Ascending aorta (tissue), 2 donors: ENCODE measurements around the gene TASP1. TPM values are rescaled to one million over a fixed set of nuclear protein-coding genes. Genes with fewer than 3 reads are reported as not detected.
A peak's percentile ranks its signal among the peaks of the same experiment; 100 is the strongest.

ENCODE experiments used
- DNase-seq, 2 donors: peaks; one replicate each; pipeline ENCODE4 v3.0.0-alpha.2; 2019; ENCODE audit warnings: low spot score in 2 of 2
- H3K27ac ChIP-seq, 2 donors: fragments of 200-600 bp; sonication (generic); one replicate each; pipeline ENCODE4 v1.5.1; 2016 to 2017; ENCODE audit warnings: mild to moderate bottlenecking in 1 of 2
- H3K27me3 ChIP-seq: fragments of 200-600 bp; sonication (generic); one replicate; pipeline ENCODE4 v1.5.1; 2017
- H3K36me3 ChIP-seq, 2 donors: fragments of 200-600 bp; sonication (generic); one replicate each; pipeline ENCODE4 v1.5.1; 2016
- H3K4me1 ChIP-seq, 2 donors: fragments of 200-600 bp; sonication (generic); one replicate each; pipeline ENCODE4 v1.5.1; 2016 to 2017; ENCODE audit warnings: mild to moderate bottlenecking in 1 of 2
- H3K4me3 ChIP-seq, 2 donors: fragments of 200-600 bp; sonication (generic); one replicate each; pipeline ENCODE4 v1.5.1; 2016 to 2017; ENCODE audit warnings: mild to moderate bottlenecking in 1 of 2
- H3K9me3 ChIP-seq, 2 donors: fragments of 200-600 bp; sonication (generic); one replicate each; pipeline ENCODE4 v1.5.1; 2016
- intact Hi-C: fragments of 100-400 bp; cut with DNase I; formaldehyde crosslinking; loops from one replicate; pipeline ENCODE4 v1.15.1; 2023
- total RNA-seq: library from RNA; depleted of rRNA; stranded (reverse); fragments of >200 nt; gene quantifications from one replicate; pipeline ENCODE4 v1.1.0, GENCODE V29; 2016
- TF ChIP-seq, protein P1 (sequence below), 3 experiments: fragments of 200-600 bp in 2 of 3; fragments of 450-650 bp in 1 of 3; sonication (generic) in 2 of 3; IDR thresholded peaks; one replicate each; pipeline ENCODE4 v1.5.1; 2016 to 2019; ENCODE audit warnings: antibody characterized with exemption in 3 of 3, mild to moderate bottlenecking in 1 of 3, moderate library complexity in 1 of 3

Gene TASP1
- total RNA-seq = 17.2 TPM

- intact Hi-C loops = loop anchor here (5.0 kb wide), 1 partner anchor 34 kb away; no protein-coding TSS in a partner anchor
- Histone ChIP-seq H3K4me3 (peak within 1 kb of the TSS; percentile 85), H3K4me1 (peaks cover 0 to 7% of the 10 kb centered on the region in 2 donors), H3K9me3 (no peaks in the 10 kb centered on the region), H3K27me3 (no peaks in the 10 kb centered on the region), H3K27ac (peak within 1 kb of the TSS; percentile 74 to 77), H3K36me3 (no peaks in the 10 kb centered on the region)
- TF ChIP-seq, protein P1, sequence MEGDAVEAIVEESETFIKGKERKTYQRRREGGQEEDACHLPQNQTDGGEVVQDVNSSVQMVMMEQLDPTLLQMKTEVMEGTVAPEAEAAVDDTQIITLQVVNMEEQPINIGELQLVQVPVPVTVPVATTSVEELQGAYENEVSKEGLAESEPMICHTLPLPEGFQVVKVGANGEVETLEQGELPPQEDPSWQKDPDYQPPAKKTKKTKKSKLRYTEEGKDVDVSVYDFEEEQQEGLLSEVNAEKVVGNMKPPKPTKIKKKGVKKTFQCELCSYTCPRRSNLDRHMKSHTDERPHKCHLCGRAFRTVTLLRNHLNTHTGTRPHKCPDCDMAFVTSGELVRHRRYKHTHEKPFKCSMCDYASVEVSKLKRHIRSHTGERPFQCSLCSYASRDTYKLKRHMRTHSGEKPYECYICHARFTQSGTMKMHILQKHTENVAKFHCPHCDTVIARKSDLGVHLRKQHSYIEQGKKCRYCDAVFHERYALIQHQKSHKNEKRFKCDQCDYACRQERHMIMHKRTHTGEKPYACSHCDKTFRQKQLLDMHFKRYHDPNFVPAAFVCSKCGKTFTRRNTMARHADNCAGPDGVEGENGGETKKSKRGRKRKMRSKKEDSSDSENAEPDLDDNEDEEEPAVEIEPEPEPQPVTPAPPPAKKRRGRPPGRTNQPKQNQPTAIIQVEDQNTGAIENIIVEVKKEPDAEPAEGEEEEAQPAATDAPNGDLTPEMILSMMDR (IDR thresholded peaks at IDR 0.05) = no peak
- DNase-seq = peak; percentile 83 to 98
Observed at GRCh38 chr20:13638496-13639149, at the start of gene TASP1. TSS of gene TASP1 (minus strand) at chr20:13638932. CDS start at chr20:13630078, 8,854 bp downstream.

GRCh38 chr20:13687815-13688214 lies 49.1 kb upstream of the TASP1 start:
- Histone ChIP-seq H3K27me3 (no peaks in the 10 kb centered on the region), H3K4me3 (no peak overlapping the region), H3K36me3 (no peaks in the 10 kb centered on the region), H3K9me3 (no peaks in the 10 kb centered on the region), H3K27ac (peak overlapping the region; percentile 73 to 75), H3K4me1 (peaks cover 0 to 9% of the 10 kb centered on the region in 2 donors)
- TF ChIP-seq, protein P1 (IDR thresholded peaks at IDR 0.05) = no peak
- intact Hi-C loops = loop anchor here (5.0 kb wide), 1 partner anchor 49 kb away; no protein-coding TSS in a partner anchor
- no peak for DNase-seq

- no peaks in the 10 kb centered on the region for H3K9me3 ChIP-seq
- H3K36me3 ChIP-seq = no peaks in the 10 kb centered on the region
- H3K27ac ChIP-seq = no peak overlapping the region
- no peak for DNase-seq
- intact Hi-C loops = loop anchor here (5.0 kb wide), 1 partner anchor 52 kb away; no protein-coding TSS in a partner anchor
- TF ChIP-seq, protein P1 (IDR thresholded peaks at IDR 0.05) = no peak
- no peaks in the 10 kb centered on the region for H3K27me3 ChIP-seq
- peaks cover 0 to 7% of the 10 kb centered on the region in 2 donors for H3K4me1 ChIP-seq
- H3K4me3 ChIP-seq = no peak overlapping the region
Observed at GRCh38 chr20:13685623-13686022, 46.9 kb upstream of the TASP1 start.

GRCh38 chr20:13684566-13685222 lies 46.0 kb upstream of the TASP1 start:
- Histone ChIP-seq H3K9me3 (no peaks in the 10 kb centered on the region), H3K4me3 (no peak overlapping the region), H3K27me3 (no peaks in the 10 kb centered on the region), H3K4me1 (peaks cover 0 to 7% of the 10 kb centered on the region in 2 donors), H3K36me3 (no peaks in the 10 kb centered on the region), H3K27ac (no peak overlapping the region)
- TF ChIP-seq, protein P1 (IDR thresholded peaks at IDR 0.05) = no peak
- intact Hi-C loops = loop anchor here (5.0 kb wide), 1 partner anchor 53 kb away; no protein-coding TSS in a partner anchor
- DNase-seq = no peak

- Histone ChIP-seq H3K4me1 (peaks cover 0 to 7% of the 10 kb centered on the region in 2 donors), H3K4me3 (no peak overlapping the region), H3K9me3 (no peaks in the 10 kb centered on the region), H3K27me3 (no peaks in the 10 kb centered on the region), H3K36me3 (no peaks in the 10 kb centered on the region), H3K27ac (no peak overlapping the region)
- intact Hi-C loops = no loop called here
- TF ChIP-seq, protein P1 (IDR thresholded peaks at IDR 0.05) = no peak
- no peak for DNase-seq
Observed at GRCh38 chr20:13683833-13684232, 45.1 kb upstream of the TASP1 start.
